Colon (tissue), 2 donors: ENCODE results near the gene ZGPAT.

ENCODE experiments used
- FAIRE-seq: peaks from 2 replicates; lab custom pipeline; 2012; peaks lifted over from hg19 to GRCh38; lab: Jason Lieb, UNC
- donor health status: control.
- donor health status: control.

The ZGPAT gene

DNA sequence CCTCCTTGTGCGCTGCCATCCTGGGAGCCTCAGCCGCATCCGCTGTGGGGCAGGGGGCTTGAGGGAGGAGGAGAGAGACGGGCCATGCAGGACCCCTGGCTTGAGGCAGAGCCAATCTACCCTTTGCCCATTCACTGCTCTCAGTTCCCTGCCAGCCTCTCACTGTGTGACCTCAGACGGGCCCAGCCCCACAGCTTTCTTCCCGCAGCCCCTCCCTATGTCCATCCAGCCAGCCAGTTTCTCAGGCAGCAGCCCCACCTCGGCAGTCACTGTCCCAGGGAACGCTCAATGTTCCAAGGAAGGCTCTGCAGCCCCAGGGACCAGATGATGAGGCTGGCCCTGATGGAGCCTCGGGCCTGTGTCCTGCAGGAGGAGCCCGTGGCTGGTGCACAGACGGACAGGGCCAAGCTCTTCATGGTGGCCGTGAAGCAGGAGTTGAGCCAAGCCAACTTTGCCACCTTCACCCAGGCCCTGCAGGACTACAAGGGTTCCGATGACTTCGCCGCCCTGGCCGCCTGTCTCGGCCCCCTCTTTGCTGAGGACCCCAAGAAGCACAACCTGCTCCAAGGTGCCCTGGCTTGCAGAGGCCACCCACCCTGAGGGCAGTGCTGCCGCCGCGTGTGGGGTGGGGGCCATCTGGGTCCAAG lies 15.3 kb upstream of the ZGPAT start:
- FAIRE-seq: no peak

- FAIRE-seq: no peak
Measured at GRCh38 chr20:63693083-63693732, 14.6 kb upstream of the ZGPAT start.

DNA sequence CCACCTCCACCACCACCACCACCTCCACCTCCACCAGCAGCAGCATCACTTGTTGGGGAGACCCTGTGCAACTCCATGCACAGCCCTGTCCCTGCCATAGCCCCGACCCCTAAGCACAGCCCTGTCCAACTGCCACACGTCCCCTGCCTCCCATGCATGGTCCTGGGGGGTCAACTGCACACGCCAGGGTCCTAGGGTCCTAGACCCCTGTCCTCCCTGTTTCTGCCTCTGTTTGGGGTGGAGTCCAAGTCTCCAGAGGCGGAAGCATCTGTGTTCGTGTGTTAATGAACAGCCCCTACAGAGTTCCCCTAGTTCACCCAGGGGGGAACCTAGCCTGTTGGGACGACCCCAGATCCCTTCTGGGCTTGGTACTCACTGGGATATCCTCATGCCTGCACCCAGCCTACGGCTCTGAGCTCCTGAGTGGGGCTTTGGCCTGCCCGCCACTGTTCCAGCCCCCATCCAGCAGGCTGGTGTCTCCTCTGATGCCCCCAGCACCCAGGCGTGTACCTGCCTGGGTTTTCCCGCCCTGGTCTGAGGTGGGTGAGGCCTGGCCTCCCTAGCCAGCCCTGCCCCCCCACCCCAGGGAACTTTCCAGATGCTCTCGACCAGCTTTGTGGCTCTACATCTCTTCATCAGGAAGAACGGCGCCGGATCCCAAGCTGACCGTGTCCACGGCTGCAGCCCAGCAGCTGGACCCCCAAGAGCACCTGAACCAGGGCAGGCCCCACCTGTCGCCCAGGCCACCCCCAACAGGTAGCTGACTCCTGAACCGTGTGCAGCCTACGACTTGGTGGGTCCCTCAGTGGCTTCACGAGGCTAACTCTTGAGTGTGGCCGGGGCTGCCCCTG lies 13.9 kb upstream of the ZGPAT start:
- FAIRE-seq: no peak

DNA sequence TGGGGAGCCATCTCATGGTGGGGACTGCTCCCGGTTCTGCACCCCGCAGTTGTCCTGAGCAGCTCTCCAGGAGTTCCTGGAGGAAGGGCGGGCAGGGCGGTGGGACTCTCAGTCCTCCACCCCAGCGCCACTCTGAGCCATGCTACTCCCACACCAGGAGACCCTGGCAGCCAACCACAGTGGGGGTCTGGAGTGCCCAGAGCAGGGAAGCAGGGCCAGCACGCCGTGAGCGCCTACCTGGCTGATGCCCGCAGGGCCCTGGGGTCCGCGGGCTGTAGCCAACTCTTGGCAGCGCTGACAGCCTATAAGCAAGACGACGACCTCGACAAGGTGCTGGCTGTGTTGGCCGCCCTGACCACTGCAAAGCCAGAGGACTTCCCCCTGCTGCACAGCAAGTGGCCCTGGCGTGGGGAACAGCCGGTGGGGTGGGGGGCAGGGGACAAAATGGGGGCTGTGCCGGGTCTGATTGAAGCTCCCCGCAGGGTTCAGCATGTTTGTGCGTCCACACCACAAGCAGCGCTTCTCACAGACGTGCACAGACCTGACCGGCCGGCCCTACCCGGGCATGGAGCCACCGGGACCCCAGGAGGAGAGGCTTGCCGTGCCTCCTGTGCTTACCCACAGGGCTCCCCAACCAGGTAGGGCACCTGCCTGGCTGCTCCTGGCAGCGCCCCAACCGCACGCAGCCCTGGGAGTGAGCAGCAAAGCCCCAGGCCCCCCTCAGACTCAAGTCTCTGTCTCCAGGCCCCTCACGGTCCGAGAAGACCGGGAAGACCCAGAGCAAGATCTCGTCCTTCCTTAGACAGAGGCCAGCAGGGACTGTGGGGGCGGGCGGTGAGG lies 13.0 kb upstream of the ZGPAT start:
- FAIRE-seq: no peak

- no peak for FAIRE-seq
Measured at GRCh38 chr20:63695424-63696305, 12.2 kb upstream of the ZGPAT start.

GRCh38 chr20:63696306-63696627 lies 11.6 kb upstream of the ZGPAT start:
- FAIRE-seq: no peak

GRCh38 chr20:63696628-63697356 lies 11.0 kb upstream of the ZGPAT start, which contains the start of gene TNFRSF6B:
Gene TNFRSF6B (plus strand): TSS chr20:63696652. CDS start chr20:63696768, 116 bp downstream.
- FAIRE-seq: no peak

- no peak for FAIRE-seq
Measured at GRCh38 chr20:63697357-63697867, 10.4 kb upstream of the ZGPAT start.

GRCh38 chr20:63697868-63698545 lies 9.8 kb upstream of the ZGPAT start:
- no peak for FAIRE-seq

DNA sequence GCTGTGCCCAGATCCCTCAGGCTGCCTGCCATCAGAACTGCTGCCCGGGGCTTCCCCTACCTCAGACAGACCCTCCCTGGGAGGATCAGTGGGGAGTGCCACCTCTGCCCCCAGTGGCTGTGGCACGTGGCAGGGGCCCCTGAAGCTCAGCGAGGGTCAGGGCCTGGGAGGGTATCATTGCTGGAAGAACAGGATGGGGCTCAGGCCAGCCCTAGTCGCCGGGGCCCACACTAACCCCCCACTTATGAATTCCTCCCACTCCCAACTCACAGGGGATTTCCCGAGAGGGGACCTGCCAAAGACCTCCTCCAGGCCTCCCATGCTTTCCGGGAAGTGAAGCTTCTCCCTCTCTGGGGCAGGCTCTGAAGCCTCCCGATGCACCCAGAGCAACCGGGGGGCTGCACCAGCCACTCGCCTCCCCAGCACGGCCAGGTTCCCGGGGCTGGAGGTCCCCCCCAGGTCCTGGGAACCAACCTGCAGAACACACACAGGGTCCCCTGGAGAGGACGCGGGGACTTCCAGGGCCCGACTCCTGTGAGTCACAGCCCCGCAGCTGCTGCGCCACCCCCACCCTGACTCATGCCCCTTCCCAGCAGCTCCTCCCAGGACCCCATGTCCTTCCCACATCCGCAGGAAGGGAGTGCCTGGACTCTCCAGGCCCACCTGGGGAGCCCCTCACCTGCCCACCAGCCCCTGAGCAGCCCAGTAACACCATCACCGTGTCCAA lies 8.9 kb upstream of the ZGPAT start:
- FAIRE-seq: no peak

DNA sequence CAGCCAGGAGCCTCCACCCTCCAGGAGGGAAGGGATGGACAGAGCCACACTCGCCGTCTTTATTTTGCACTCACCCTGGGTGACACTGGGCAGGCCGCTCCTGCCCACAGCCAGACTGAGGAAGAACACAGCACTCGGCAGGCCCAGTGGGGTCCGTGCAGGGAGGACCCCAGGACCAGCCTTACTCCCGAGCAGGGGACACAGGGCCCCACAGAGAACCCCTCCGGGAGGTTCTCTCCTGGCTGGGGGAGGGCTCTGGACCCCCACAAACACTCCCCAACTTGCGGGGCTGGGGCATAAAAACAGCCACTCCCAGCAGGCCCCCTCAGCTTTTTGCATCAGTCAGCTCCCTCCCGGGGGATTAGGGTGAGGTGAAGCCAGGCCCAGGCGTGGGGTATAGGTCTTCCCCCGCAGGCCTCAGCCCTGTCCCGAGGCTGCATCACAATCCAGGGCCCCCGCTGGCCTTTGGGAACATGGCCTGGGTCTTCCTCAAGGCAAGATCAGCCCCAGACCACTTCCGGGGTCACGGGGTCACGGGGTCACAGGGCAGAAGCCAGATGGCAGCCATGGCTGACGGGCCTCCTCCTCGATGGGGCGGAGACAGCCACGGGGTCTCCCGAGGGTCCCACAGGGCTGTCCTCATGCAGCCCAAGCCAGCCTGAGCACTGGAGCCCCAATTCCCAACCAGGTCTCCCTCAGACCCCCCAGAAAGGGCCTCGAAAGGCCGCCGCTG lies 8.2 kb upstream of the ZGPAT start:
- no peak for FAIRE-seq

DNA sequence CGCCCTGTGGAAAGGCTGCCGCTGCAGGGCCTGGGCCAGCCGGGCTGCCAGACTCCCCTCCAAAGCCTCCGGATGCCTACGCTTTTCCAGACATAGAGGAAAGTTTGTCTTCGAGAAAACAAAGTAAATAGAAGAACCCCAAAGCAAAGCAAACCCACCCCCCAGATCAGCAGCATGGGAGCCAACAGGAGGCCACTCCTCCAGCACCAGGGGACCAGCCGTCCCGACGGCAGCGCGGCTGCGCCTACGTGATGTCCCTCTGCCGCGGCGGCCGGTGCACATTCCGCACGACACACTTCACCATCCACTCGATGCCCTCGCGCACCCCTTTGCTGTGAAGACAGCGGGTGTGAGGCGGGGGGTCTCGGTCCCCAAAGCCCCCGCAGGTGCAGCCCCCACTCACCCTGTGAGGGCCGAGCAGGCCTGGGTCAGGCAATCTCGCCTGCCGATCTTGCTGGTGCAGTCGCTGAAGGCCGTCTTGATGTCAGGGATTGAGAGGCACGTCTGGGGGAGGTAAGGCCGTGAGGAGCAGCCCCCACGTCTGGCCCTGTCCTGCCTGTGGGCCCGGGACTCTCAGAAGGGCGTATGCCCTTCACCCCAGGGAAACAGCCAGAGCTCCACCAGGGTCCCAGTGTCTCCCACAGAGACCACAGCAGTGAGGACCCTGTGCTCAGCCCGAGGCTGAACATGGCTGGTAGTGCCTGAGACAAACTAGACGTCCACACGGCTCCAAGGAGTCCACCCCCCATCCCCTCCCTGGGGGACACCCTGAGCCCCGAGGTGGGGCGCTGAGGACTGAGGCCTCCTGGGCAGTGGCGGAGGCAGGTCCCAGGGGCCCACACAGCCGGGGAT lies 7.4 kb upstream of the ZGPAT start:
- FAIRE-seq: no peak

DNA sequence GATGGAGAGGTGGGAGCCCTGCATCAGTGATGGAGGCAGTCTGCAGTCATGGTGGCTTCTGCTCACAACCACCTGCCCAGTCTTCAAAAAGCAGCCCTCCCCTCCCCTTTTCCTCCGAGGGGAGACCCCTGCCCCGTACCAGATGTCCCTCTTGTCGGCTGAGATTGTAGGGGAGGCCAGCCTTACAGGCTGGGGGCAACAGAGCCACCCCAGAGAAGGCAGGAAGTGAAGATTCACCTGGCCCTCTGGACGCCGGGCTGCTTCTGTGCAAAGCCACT lies 6.8 kb upstream of the ZGPAT start:
- no peak for FAIRE-seq

- no peak for FAIRE-seq
Measured at GRCh38 chr20:63701329-63702035, 6.4 kb upstream of the ZGPAT start.

GRCh38 chr20:63702036-63702665 lies 5.7 kb upstream of the ZGPAT start:
- FAIRE-seq: no peak

DNA sequence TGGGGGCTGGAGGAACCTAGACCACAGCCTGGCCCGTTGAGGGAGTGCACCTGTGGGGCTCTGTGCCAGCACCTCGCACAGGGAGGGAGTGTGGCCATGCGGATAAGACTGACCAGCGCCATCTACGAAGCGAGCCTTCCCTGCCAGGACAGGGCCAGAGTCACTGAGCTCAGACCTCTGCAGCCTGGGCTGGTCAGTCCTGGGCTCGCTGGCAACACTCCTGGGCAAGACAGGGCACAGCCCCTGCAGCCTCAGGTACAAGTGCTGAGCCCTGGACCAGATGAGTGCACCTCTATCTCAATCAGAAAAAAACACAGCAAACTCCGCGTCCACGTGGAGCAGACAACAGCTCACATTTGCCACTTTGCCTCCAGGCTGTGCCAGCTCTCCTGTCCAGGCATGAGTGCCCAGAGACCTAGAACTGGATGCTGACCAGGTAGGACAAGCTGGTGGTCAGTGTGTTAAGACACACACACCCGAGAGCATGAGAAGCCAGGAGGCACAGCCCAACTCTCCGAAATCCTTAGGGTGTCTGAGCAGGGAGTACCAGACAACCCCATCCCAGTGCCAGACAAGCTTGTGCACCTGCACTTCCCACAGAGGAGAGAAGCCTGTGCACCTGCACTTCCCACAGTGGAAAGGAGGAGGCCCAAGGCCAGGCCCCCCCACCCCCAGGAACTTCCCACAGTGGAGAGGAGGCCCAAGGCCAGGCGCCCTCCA lies 4.9 kb upstream of the ZGPAT start:
- FAIRE-seq: no peak
